K562 (cell line): ENCODE measurements around the gene MIDN. TPM values are rescaled to one million over a fixed set of nuclear protein-coding genes. Genes with fewer than 3 reads are reported as not detected.

Source experiments
- ATF7 ChIP-seq: fragments of 450-650 bp; IDR thresholded peaks from 2 replicates; pipeline ENCODE4 v1.7.1; 2014; ENCODE audit warnings: mild to moderate bottlenecking, moderate library complexity
- CREB1 ChIP-seq, 2 experiments: sonication (generic) in 1 of 2; formaldehyde crosslinking in 1 of 2; IDR thresholded peaks; 2 replicates each; pipeline versions ENCODE4 v1.6.1 to v1.8.0; 2012 to 2022; ENCODE audit warnings: inconsistent platforms in 1 of 2, mild to moderate bottlenecking in 1 of 2, missing genetic modification reagents in 1 of 2, moderate library complexity in 1 of 2
- ELF1 ChIP-seq: fragments of 200-800 bp; sonication (Bioruptor generic); IDR thresholded peaks from 2 replicates; pipeline ENCODE4 v1.6.1; 2016; ENCODE audit warnings: missing genetic modification characterization, missing compliant biosample characterization
- FIP1L1 ChIP-seq: fragments of 200-400 bp; formaldehyde crosslinking; IDR thresholded peaks from 2 replicates; pipeline ENCODE4 v1.6.1; 2018; ENCODE audit warnings: mild to moderate bottlenecking, low read depth, low read length; ENCODE audit not compliant: poor library complexity, severe bottlenecking
- FOXM1 ChIP-seq, 2 experiments: fragments of 450-650 bp in 1 of 2; sonication (generic) in 1 of 2; formaldehyde crosslinking in 1 of 2; IDR thresholded peaks; 2 replicates each; pipeline versions ENCODE4 v1.6.1 to v1.9.0; 2017 to 2022; ENCODE audit warnings: low read depth in 2 of 2, mild to moderate bottlenecking in 2 of 2, missing genetic modification reagents in 1 of 2, moderate library complexity in 1 of 2
- KLF1 ChIP-seq: fragments of 450-650 bp; IDR thresholded peaks from 2 replicates; pipeline ENCODE4 v1.6.1; 2016; ENCODE audit warnings: missing genetic modification characterization, missing compliant biosample characterization
- NCOR1 ChIP-seq: fragments of 450-650 bp; IDR thresholded peaks from 2 replicates; pipeline ENCODE4 v1.6.1; 2016; ENCODE audit warnings: mild to moderate bottlenecking, moderate library complexity
- NFE2 ChIP-seq: IDR thresholded peaks from 2 replicates; pipeline ENCODE4 v1.6.1; 2014; ENCODE audit warnings: antibody characterized with exemption, low read depth
- NFE2L1 ChIP-seq: fragments of 450-650 bp; IDR thresholded peaks from 2 replicates; pipeline ENCODE4 v1.6.1; 2016; ENCODE audit warnings: missing genetic modification characterization, low read depth, mild to moderate bottlenecking, missing compliant biosample characterization, moderate library complexity, borderline replicate concordance
- NFIC ChIP-seq: fragments of 450-650 bp; IDR thresholded peaks from 2 replicates; pipeline ENCODE4 v1.6.1; 2017; ENCODE audit warnings: mild to moderate bottlenecking, inconsistent platforms
- PYGO2 ChIP-seq: fragments of 450-650 bp; IDR thresholded peaks from 2 replicates; pipeline ENCODE4 v1.6.1; 2016; ENCODE audit warnings: mild to moderate bottlenecking, missing genetic modification characterization, moderate library complexity, missing compliant biosample characterization
- VEZF1 ChIP-seq: fragments of 200-800 bp; sonication (Bioruptor generic); IDR thresholded peaks from 2 replicates; pipeline ENCODE4 v1.6.1; 2017; ENCODE audit warnings: missing genetic modification characterization, missing compliant biosample characterization
- XRCC4 ChIP-seq: IDR thresholded peaks from one replicate; pipeline ENCODE4 v1.6.1; 2011; ENCODE audit not compliant: insufficient read depth, insufficient read length; ENCODE audit errors: extremely low read depth
- ZEB2 ChIP-seq: fragments of 450-650 bp; IDR thresholded peaks from 2 replicates; pipeline ENCODE4 v1.6.1; 2016
- ZFX ChIP-seq: sonication (generic); formaldehyde crosslinking; IDR thresholded peaks from 2 replicates; pipeline ENCODE4 v1.8.0; 2022; ENCODE audit warnings: mild to moderate bottlenecking, missing genetic modification reagents, moderate library complexity
- ZNF134 ChIP-seq: fragments of 250-450 bp; sonication (Bioruptor Pico); conservative IDR thresholded peaks from 2 replicates; pipeline ENCODE4 v1.4.0; 2020
- ZNF224 ChIP-seq: sonication (generic); formaldehyde crosslinking; IDR thresholded peaks from 2 replicates; pipeline ENCODE4 v1.8.0; 2022; ENCODE audit warnings: mild to moderate bottlenecking, missing genetic modification reagents
- ZNF395 ChIP-seq: fragments of 200-800 bp; sonication (Bioruptor generic); IDR thresholded peaks from 2 replicates; pipeline ENCODE4 v1.6.1; 2017; ENCODE audit warnings: missing genetic modification characterization, missing compliant biosample characterization
- ZNF57 ChIP-seq: fragments of 450-650 bp; formaldehyde crosslinking; IDR thresholded peaks from 2 replicates; pipeline ENCODE4 v1.4.0; 2020; ENCODE audit warnings: mild to moderate bottlenecking, moderate library complexity
- ZNF77 ChIP-seq: fragments of 250-450 bp; sonication (Bioruptor Pico); IDR thresholded peaks from 2 replicates; pipeline ENCODE4 v1.5.0; 2020
- polyA plus RNA-seq, 8 experiments: library from polyadenylated mRNA; depleted of rRNA in 4 of 8; stranded (reverse) in 5 of 8; unstranded in 3 of 8; fragments of >200 nt; fragmentation: Nextera tagmentation in 2 of 8; fragmentation: Illumina TruSeq in 1 of 8; extraction: Ambion mirVana in 2 of 8; extraction: Trizol in 1 of 8; gene quantifications; 2 replicates each; pipeline versions ENCODE4 v1.2.1 to v1.2.3, GENCODE V29; 2011 to 2014; ENCODE audit warnings: inconsistent platforms in 1 of 8, missing spikeins in 1 of 8
- total RNA-seq, 7 experiments: library from RNA; depleted of rRNA in 6 of 7; stranded (reverse); fragments of >200 nt in 6 of 7; fragmentation: Illumina TruSeq in 2 of 7; extraction: Trizol in 2 of 7; gene quantifications; 2 replicates each; pipeline versions ENCODE4 v1.2.1 to v1.2.3, GENCODE V29; 2011 to 2021; ENCODE audit warnings: low replicate concordance in 1 of 7
- TF ChIP-seq, protein P1 (sequence below): fragments of 250-450 bp; sonication (Bioruptor Pico); IDR thresholded peaks from 2 replicates; pipeline ENCODE4 v1.8.0; 2021; ENCODE audit warnings: moderate library complexity, mild to moderate bottlenecking, inconsistent platforms
- TF ChIP-seq, protein P2 (sequence below): fragments of 450-650 bp; formaldehyde crosslinking; IDR thresholded peaks from 2 replicates; pipeline ENCODE4 v1.4.0; 2020; ENCODE audit warnings: mild to moderate bottlenecking, moderate library complexity
- TF ChIP-seq, protein P3 (sequence below): fragments of 250-450 bp; sonication (Bioruptor Pico); IDR thresholded peaks from 2 replicates; pipeline ENCODE4 v1.5.0; 2020; ENCODE audit warnings: mild to moderate bottlenecking, borderline replicate concordance

MIDN gene
- total and polyA plus RNA-seq, 9 of the 15 experiments (the other 6 are each of a cell fraction or from before 2014, with no cell fraction given) = 0.17 to 120 (median 10.1) TPM

GRCh38 chr19:1248786-1249297 is 459 bp downstream of the MIDN start (continued):
- TF ChIP-seq ZNF57 = no peak
- no peak for TF ChIP-seq PYGO2
- TF ChIP-seq, protein P1, sequence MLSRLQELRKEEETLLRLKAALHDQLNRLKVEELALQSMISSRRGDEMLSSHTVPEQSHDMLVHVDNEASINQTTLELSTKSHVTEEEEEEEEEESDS (CRISPR knock-in tag) = no peak
- TF ChIP-seq NFE2 = peak; percentile 84
- no peak for TF ChIP-seq ZNF224 (CRISPR knock-in tag)
- TF ChIP-seq ZNF395 = no peak
- TF ChIP-seq NFIC = no peak
- no peak for TF ChIP-seq NFE2L1 (tag)
- TF ChIP-seq XRCC4 = no peak
- TF ChIP-seq ATF7 = no peak; the same call in 1 of the 2 replicates
- peak; percentile 15 for TF ChIP-seq CREB1 (IDR thresholded peaks at IDR 0.05)
- TF ChIP-seq CREB1 (CRISPR knock-in tag; IDR thresholded peaks at IDR 0.05) = no peak; the same call in 1 of the 2 replicates
- no peak for TF ChIP-seq FOXM1 (IDR thresholded peaks at IDR 0.05; ENCODE audit: low read depth)
- no peak for TF ChIP-seq FOXM1 (CRISPR knock-in tag; IDR thresholded peaks at IDR 0.05; ENCODE audit: low read depth)
- TF ChIP-seq FIP1L1 = no peak
- TF ChIP-seq ELF1 (tag) = no peak
- TF ChIP-seq, protein P2, sequence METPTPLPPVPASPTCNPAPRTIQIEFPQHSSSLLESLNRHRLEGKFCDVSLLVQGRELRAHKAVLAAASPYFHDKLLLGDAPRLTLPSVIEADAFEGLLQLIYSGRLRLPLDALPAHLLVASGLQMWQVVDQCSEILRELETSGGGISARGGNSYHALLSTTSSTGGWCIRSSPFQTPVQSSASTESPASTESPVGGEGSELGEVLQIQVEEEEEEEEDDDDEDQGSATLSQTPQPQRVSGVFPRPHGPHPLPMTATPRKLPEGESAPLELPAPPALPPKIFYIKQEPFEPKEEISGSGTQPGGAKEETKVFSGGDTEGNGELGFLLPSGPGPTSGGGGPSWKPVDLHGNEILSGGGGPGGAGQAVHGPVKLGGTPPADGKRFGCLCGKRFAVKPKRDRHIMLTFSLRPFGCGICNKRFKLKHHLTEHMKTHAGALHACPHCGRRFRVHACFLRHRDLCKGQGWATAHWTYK (CRISPR knock-in tag) = 0 out of 2 replicates have a peak, but pooled peaks have one; percentile 43
- no peak for TF ChIP-seq NCOR1
- TF ChIP-seq KLF1 = no peak
- TF ChIP-seq VEZF1 (CRISPR knock-in tag) = peak; percentile 54
- no peak for TF ChIP-seq ZEB2
- TF ChIP-seq ZFX (CRISPR knock-in tag) = no peak; the same call in 1 of the 2 replicates
- TF ChIP-seq ZNF134 = no peak
- TF ChIP-seq, protein P3, sequence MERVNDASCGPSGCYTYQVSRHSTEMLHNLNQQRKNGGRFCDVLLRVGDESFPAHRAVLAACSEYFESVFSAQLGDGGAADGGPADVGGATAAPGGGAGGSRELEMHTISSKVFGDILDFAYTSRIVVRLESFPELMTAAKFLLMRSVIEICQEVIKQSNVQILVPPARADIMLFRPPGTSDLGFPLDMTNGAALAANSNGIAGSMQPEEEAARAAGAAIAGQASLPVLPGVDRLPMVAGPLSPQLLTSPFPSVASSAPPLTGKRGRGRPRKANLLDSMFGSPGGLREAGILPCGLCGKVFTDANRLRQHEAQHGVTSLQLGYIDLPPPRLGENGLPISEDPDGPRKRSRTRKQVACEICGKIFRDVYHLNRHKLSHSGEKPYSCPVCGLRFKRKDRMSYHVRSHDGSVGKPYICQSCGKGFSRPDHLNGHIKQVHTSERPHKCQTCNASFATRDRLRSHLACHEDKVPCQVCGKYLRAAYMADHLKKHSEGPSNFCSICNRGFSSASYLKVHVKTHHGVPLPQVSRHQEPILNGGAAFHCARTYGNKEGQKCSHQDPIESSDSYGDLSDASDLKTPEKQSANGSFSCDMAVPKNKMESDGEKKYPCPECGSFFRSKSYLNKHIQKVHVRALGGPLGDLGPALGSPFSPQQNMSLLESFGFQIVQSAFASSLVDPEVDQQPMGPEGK (CRISPR knock-in tag) = no peak
- TF ChIP-seq ZNF77 = no peak
